Neuronal stem cell (in vitro differentiated cells): ENCODE results near the gene TJP1.

ENCODE experiments used
- DNase-seq: peaks from one replicate; pipeline ENCODE4 v3.0.0-alpha.2; 2013; ENCODE audit warnings: low spot score
- H2AFZ ChIP-seq: one replicate; pipeline ENCODE4 v1.6.1; 2013; ENCODE audit warnings: mild to moderate bottlenecking, low read length, inconsistent platforms
- H2AK5ac ChIP-seq: 2 replicates; pipeline ENCODE4 v1.6.1; 2013; ENCODE audit warnings: low read depth, mild to moderate bottlenecking, inconsistent platforms, low read length, moderate library complexity, mixed read lengths
- H2BK120ac ChIP-seq: 2 replicates; pipeline ENCODE4 v1.6.1; 2013; ENCODE audit warnings: low read depth, mild to moderate bottlenecking, inconsistent platforms, low read length, moderate library complexity, mixed read lengths
- H2BK12ac ChIP-seq: one replicate; pipeline ENCODE4 v1.6.1; 2013; ENCODE audit warnings: low read length, inconsistent platforms
- H2BK15ac ChIP-seq: 2 replicates; pipeline ENCODE4 v1.6.1; 2013; ENCODE audit warnings: mild to moderate bottlenecking, low read length, inconsistent platforms, mixed read lengths
- H2BK5ac ChIP-seq: one replicate; pipeline ENCODE4 v1.6.1; 2013; ENCODE audit warnings: inconsistent platforms, mild to moderate bottlenecking, low read length, moderate library complexity
- H3K14ac ChIP-seq: one replicate; pipeline ENCODE4 v1.6.1; 2013; ENCODE audit warnings: low read length, inconsistent platforms
- H3K18ac ChIP-seq: 2 replicates; pipeline ENCODE4 v1.6.1; 2013; ENCODE audit warnings: low read length, inconsistent platforms
- H3K23ac ChIP-seq: 2 replicates; pipeline ENCODE4 v1.6.1; 2013; ENCODE audit warnings: low read depth, mild to moderate bottlenecking, mixed read lengths, low read length, inconsistent platforms; ENCODE audit not compliant: poor library complexity
- H3K27ac ChIP-seq: replicated peaks from 3 replicates; pipeline ENCODE4 v1.5.1; 2013; ENCODE audit warnings: low read length, inconsistent platforms
- H3K27me3 ChIP-seq, 3 experiments: 2 replicates each; pipeline ENCODE4 v1.6.1; 2013; ENCODE audit warnings: low read length in 3 of 3, mild to moderate bottlenecking in 2 of 3, inconsistent platforms in 1 of 3, low read depth in 1 of 3, mixed read lengths in 1 of 3, moderate library complexity in 1 of 3; ENCODE audit not compliant: control insufficient read depth in 3 of 3, insufficient read depth in 3 of 3
- H3K36me3 ChIP-seq, 2 donors: replicated peaks in 1 of 2; 2 replicates each; pipeline ENCODE4 v1.6.1; 2013; ENCODE audit warnings: low read length in 2 of 2; ENCODE audit not compliant: control insufficient read depth in 2 of 2, insufficient read depth in 2 of 2
- H3K4ac ChIP-seq: 2 replicates; pipeline ENCODE4 v1.6.1; 2013; ENCODE audit warnings: inconsistent platforms, mild to moderate bottlenecking, low read length, moderate library complexity
- H3K4me1 ChIP-seq, 2 donors: 1 replicate in 1 of 2; 2 replicates in 1 of 2; pipeline ENCODE4 v1.6.1; 2013; ENCODE audit warnings: low read length in 2 of 2, low read depth in 1 of 2; ENCODE audit not compliant: control insufficient read depth in 2 of 2, insufficient read depth in 1 of 2
- H3K4me2 ChIP-seq: one replicate; pipeline ENCODE4 v1.6.1; 2013; ENCODE audit warnings: mild to moderate bottlenecking, low read length, inconsistent platforms; ENCODE audit not compliant: insufficient read depth, poor library complexity, severe bottlenecking
- H3K4me3 ChIP-seq, 2 donors: 2 replicates each; pipeline ENCODE4 v1.5.1; 2013; ENCODE audit warnings: low read length in 2 of 2, mild to moderate bottlenecking in 2 of 2, inconsistent platforms in 1 of 2, moderate library complexity in 1 of 2
- H3K79me1 ChIP-seq: one replicate; pipeline ENCODE4 v1.6.1; 2013; ENCODE audit warnings: low read depth, mild to moderate bottlenecking, inconsistent platforms, low read length, moderate library complexity
- H3K9ac ChIP-seq: one replicate; pipeline ENCODE4 v1.6.1; 2013; ENCODE audit warnings: mild to moderate bottlenecking, low read depth, low read length, inconsistent platforms; ENCODE audit not compliant: poor library complexity
- H3K9me3 ChIP-seq, 2 donors: replicated peaks in 1 of 2; 2 replicates each; pipeline versions ENCODE3 to v1.6.1; 2013; ENCODE audit warnings: low read length in 2 of 2, mild to moderate bottlenecking in 2 of 2, inconsistent platforms in 1 of 2, low read depth in 1 of 2, mixed read lengths in 1 of 2, moderate library complexity in 1 of 2; ENCODE audit not compliant: control insufficient read depth in 2 of 2, insufficient read depth in 1 of 2
- H4K8ac ChIP-seq: one replicate; pipeline ENCODE4 v1.6.1; 2013; ENCODE audit warnings: low read depth, mild to moderate bottlenecking, inconsistent platforms, low read length, moderate library complexity
- H4K91ac ChIP-seq: one replicate; pipeline ENCODE4 v1.6.1; 2013; ENCODE audit warnings: low read length, low read depth, mild to moderate bottlenecking, inconsistent platforms; ENCODE audit not compliant: poor library complexity
- WGBS, 2 donors: extraction: QIAGEN DNeasy Blood & Tissue Kit; methylation state at CpG; one replicate each; pipeline ENCODE4 v1.1.7; 2013; ENCODE audit warnings: missing lambda C conversion rate in 2 of 2, mixed read lengths in 1 of 2; ENCODE audit not compliant: insufficient read length in 2 of 2, insufficient replicate concordance in 1 of 2; ENCODE audit errors: extremely low coverage in 2 of 2; 5-methylcytosine and 5-hydroxymethylcytosine counted together

TJP1 gene

DNA sequence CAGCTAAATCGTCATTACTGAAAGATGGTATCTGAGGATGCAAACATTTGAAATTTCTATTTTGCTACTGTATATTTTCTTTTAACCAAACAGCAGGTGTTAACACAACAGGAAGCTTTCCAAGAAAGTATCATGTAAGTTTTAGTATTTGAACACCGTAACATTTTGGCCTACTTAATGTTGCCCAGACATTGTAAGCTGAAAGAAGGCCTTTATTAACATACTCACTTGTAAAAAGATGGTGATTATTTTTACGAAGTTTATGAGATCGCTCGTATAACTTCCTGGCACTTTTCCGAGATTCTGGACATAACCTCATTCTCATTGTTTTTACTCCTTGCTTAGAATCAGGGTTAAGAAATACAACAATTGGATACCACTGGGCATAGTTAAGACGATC lies 95.7 kb downstream of the TJP1 start:
- Histone ChIP-seq H3K36me3 (peaks cover 34 to 93% of the 10 kb centered on the region in 2 donors), H3K14ac (no peak overlapping the region)
- WGBS, 2 donors, result no CpG with 5 or more reads among the region's 7 CpGs

DNA sequence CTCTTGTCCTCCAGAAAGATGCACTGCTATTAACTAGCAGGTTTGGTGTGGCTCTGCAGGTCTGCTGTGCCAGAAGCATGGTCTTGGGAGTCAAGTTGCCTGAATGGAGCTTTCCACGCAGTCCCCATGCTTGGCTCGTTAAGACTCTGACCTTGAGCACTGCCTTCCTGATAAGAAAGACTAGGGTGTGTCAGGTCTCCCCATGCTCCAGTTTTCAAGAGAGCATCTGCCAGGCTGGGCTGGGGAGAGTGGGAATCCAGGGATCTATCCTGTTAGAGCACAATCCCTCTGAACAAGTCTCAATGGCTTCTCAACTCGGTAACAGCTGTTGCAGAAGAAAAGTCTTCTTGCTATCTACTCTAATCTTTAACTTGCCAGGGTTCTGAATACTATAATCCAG lies 98.2 kb downstream of the TJP1 start:
- H3K9me3 ChIP-seq, result peaks cover 21 to 45% of the 10 kb centered on the region in 2 donors
- H3K4me2 ChIP-seq, result no peak overlapping the region
- no peak overlapping the region for H3K18ac ChIP-seq
- no peak overlapping the region for H3K27ac ChIP-seq
- DNase-seq, result no peak
- no peaks in the 10 kb centered on the region for H3K4me1 ChIP-seq
- no CpG with 5 or more reads among the region's 3 CpGs for WGBS, 2 donors
- no peak overlapping the region for H3K9ac ChIP-seq
- H3K27me3 ChIP-seq, result no peaks in the 10 kb centered on the region
- H2BK12ac ChIP-seq, result no peak overlapping the region
- no peak overlapping the region for H2AK5ac ChIP-seq
- H3K14ac ChIP-seq, result no peak overlapping the region
- H2BK5ac ChIP-seq, result no peak overlapping the region
- no peak overlapping the region for H4K8ac ChIP-seq
- H3K79me1 ChIP-seq, result no peaks in the 10 kb centered on the region
- H3K4ac ChIP-seq, result no peak overlapping the region
- H2BK120ac ChIP-seq, result no peak overlapping the region
- peaks cover 40 to 100% of the 10 kb centered on the region in 2 donors for H3K36me3 ChIP-seq
- H3K4me3 ChIP-seq, result no peak overlapping the region
- no peak overlapping the region for H3K23ac ChIP-seq
- H2BK15ac ChIP-seq, result no peak overlapping the region
- H4K91ac ChIP-seq, result no peak overlapping the region
- no peak overlapping the region for H2AFZ ChIP-seq

More for the DNA sequence above, 95.7 kb downstream of the TJP1 start:
- no peak overlapping the region for H2BK5ac ChIP-seq
- H2BK15ac ChIP-seq, result no peak overlapping the region
- H4K91ac ChIP-seq, result no peak overlapping the region
- no peaks in the 10 kb centered on the region for H3K4me1 ChIP-seq
- no peak overlapping the region for H3K9ac ChIP-seq
- H3K18ac ChIP-seq, result no peak overlapping the region
- no peak overlapping the region for H4K8ac ChIP-seq
- H3K79me1 ChIP-seq, result no peaks in the 10 kb centered on the region
- H3K9me3 ChIP-seq, result peaks cover 21 to 40% of the 10 kb centered on the region in 2 donors
- no peak overlapping the region for H3K23ac ChIP-seq
- DNase-seq, result no peak
- H2AFZ ChIP-seq, result no peak overlapping the region
- H2BK12ac ChIP-seq, result no peak overlapping the region
- no peak overlapping the region for H3K4me2 ChIP-seq
- no peak overlapping the region for H3K27ac ChIP-seq
- H2BK120ac ChIP-seq, result no peak overlapping the region
- H2AK5ac ChIP-seq, result no peak overlapping the region
- H3K27me3 ChIP-seq, result no peaks in the 10 kb centered on the region
- no peak overlapping the region for H3K4me3 ChIP-seq
- H3K4ac ChIP-seq, result no peak overlapping the region

DNA sequence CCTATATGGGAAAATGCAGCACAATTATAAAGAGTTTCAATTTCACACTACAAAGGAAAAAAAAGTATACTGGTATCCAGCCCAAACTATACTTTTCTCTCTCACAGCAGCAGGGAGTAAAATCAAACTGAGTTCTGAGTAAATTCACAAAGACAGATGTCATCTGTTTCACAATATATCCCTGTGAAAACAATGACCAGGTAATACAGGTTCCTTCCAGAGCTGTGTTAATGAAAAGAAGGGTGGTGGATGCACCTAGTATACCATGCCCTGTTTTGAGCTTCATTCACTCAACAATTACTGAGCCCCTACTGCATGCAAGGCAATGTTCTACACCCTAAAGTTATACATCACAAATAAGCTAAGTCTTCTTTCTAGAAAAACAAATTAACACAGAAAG lies 108.5 kb downstream of the TJP1 start:
- no peak overlapping the region for H3K18ac ChIP-seq
- H3K9ac ChIP-seq, result no peak overlapping the region
- no peak overlapping the region for H2BK15ac ChIP-seq
- no peaks in the 10 kb centered on the region for H3K4me1 ChIP-seq
- no peak overlapping the region for H2BK120ac ChIP-seq
- H3K4ac ChIP-seq, result no peak overlapping the region
- no peaks in the 10 kb centered on the region for H3K27me3 ChIP-seq
- H2AFZ ChIP-seq, result no peak overlapping the region
- no peak overlapping the region for H3K4me2 ChIP-seq
- H3K27ac ChIP-seq, result no peak overlapping the region
- H3K36me3 ChIP-seq, result peaks cover 36 to 94% of the 10 kb centered on the region in 2 donors
- H3K4me3 ChIP-seq, result no peak overlapping the region
- peaks cover 0 to under 1% of the 10 kb centered on the region in 2 donors for H3K9me3 ChIP-seq
- no peak overlapping the region for H3K23ac ChIP-seq
- no peak overlapping the region for H4K91ac ChIP-seq
- H2AK5ac ChIP-seq, result no peak overlapping the region
- no peak overlapping the region for H4K8ac ChIP-seq
- DNase-seq, result no peak
- H3K79me1 ChIP-seq, result peaks cover 4% of the 10 kb centered on the region
- H2BK5ac ChIP-seq, result no peak overlapping the region
- no peak overlapping the region for H2BK12ac ChIP-seq
- no peak overlapping the region for H3K14ac ChIP-seq

DNA sequence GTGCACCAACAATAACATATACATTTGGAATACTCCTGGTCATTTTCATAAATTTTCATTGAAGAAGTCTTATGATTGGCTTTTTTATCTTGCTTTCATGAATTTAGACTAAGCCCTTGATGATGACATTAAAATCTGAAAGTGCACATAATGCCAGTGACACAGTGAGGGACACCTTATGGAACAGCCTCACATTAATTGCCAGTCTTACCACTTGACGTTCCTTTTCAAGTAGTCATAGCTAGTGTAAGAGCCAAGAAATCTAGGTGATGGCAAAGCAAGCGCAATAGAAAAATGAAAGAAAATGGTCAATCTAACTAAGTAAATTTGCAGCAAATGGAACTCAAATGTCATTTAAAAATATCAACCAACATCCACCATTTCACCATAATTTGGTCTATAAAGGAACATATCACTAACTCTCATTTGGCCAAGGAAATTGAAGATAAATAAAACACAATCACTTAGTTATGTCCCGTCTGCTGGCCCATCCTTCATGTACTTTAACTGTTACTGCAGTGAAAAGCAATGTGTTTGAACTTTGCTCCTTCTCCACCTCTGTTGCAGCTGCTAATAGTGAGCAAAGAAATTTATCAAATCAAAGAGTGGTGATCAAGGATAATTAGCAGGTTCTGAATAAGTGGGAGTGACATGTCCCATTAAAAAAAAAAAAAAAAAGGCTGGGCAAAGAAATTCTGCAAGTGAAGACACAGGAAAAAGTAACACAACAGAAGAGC lies 110.0 kb downstream of the TJP1 start:
- no peak overlapping the region for H4K8ac ChIP-seq
- H3K36me3 ChIP-seq, result peaks cover 34 to 94% of the 10 kb centered on the region in 2 donors
- no peak overlapping the region for H3K4me3 ChIP-seq
- no peak overlapping the region for H3K27ac ChIP-seq
- no peak overlapping the region for H2AFZ ChIP-seq
- H3K79me1 ChIP-seq, result peaks cover 2% of the 10 kb centered on the region
- H2BK120ac ChIP-seq, result no peak overlapping the region
- no peak overlapping the region for H3K14ac ChIP-seq
- DNase-seq, result no peak
- H3K9ac ChIP-seq, result no peak overlapping the region
- no peak overlapping the region for H3K18ac ChIP-seq
- no peaks in the 10 kb centered on the region for H3K4me1 ChIP-seq
- no peak overlapping the region for H2BK12ac ChIP-seq
- no peaks in the 10 kb centered on the region for H3K27me3 ChIP-seq
- H2BK5ac ChIP-seq, result no peak overlapping the region
- no CpG with 5 or more reads among the region's 3 CpGs for WGBS, 2 donors
- H4K91ac ChIP-seq, result no peak overlapping the region
- H2AK5ac ChIP-seq, result no peak overlapping the region
- no peaks in the 10 kb centered on the region for H3K9me3 ChIP-seq
- H3K23ac ChIP-seq, result no peak overlapping the region
- no peak overlapping the region for H3K4me2 ChIP-seq
- no peak overlapping the region for H2BK15ac ChIP-seq
- H3K4ac ChIP-seq, result no peak overlapping the region
